ENCODE data around the gene GUCY2F.

DNA sequence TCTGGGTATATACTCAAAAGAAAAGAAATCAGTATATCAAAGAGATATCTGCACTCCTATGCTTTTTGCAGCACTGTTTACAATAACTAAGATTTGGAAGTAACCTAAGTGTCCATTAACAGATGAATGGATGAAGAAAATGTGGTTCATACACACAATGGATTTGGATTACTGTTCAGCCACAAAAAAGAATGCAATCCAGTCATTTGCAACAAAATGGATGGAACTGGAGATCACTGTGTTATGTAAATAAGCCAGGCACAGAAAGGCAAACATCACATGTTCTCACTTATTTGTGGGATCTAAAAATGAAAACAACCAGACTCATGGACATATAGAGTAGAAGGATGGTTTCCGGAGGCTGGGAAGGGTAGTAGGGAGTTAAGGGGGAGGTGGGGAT, 37.1 kb upstream of the GUCY2F start:
- TF ChIP-seq, protein P1, sequence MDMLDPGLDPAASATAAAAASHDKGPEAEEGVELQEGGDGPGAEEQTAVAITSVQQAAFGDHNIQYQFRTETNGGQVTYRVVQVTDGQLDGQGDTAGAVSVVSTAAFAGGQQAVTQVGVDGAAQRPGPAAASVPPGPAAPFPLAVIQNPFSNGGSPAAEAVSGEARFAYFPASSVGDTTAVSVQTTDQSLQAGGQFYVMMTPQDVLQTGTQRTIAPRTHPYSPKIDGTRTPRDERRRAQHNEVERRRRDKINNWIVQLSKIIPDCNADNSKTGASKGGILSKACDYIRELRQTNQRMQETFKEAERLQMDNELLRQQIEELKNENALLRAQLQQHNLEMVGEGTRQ (CRISPR knock-in tag; IDR thresholded peaks at IDR 0.05), result no peak
- no peak for TF ChIP-seq FOXJ3 (CRISPR knock-in tag; IDR thresholded peaks at IDR 0.05; ENCODE audit: borderline replicate concordance)
- TF ChIP-seq, protein P2, sequence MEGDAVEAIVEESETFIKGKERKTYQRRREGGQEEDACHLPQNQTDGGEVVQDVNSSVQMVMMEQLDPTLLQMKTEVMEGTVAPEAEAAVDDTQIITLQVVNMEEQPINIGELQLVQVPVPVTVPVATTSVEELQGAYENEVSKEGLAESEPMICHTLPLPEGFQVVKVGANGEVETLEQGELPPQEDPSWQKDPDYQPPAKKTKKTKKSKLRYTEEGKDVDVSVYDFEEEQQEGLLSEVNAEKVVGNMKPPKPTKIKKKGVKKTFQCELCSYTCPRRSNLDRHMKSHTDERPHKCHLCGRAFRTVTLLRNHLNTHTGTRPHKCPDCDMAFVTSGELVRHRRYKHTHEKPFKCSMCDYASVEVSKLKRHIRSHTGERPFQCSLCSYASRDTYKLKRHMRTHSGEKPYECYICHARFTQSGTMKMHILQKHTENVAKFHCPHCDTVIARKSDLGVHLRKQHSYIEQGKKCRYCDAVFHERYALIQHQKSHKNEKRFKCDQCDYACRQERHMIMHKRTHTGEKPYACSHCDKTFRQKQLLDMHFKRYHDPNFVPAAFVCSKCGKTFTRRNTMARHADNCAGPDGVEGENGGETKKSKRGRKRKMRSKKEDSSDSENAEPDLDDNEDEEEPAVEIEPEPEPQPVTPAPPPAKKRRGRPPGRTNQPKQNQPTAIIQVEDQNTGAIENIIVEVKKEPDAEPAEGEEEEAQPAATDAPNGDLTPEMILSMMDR (IDR thresholded peaks at IDR 0.05), result no peak
- no peak for TF ChIP-seq E2F4 (CRISPR knock-in tag; IDR thresholded peaks at IDR 0.05; ENCODE audit: borderline replicate concordance, low read depth)
- TF ChIP-seq USF1 (CRISPR knock-in tag; IDR thresholded peaks at IDR 0.05), result no peak
- no peak for TF ChIP-seq NR1H2 (CRISPR knock-in tag; IDR thresholded peaks at IDR 0.05)
- TF ChIP-seq, protein P3, sequence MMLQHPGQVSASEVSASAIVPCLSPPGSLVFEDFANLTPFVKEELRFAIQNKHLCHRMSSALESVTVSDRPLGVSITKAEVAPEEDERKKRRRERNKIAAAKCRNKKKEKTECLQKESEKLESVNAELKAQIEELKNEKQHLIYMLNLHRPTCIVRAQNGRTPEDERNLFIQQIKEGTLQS (CRISPR knock-in tag; conservative IDR thresholded peaks at IDR 0.05), result no peak
- TF ChIP-seq, protein P4, sequence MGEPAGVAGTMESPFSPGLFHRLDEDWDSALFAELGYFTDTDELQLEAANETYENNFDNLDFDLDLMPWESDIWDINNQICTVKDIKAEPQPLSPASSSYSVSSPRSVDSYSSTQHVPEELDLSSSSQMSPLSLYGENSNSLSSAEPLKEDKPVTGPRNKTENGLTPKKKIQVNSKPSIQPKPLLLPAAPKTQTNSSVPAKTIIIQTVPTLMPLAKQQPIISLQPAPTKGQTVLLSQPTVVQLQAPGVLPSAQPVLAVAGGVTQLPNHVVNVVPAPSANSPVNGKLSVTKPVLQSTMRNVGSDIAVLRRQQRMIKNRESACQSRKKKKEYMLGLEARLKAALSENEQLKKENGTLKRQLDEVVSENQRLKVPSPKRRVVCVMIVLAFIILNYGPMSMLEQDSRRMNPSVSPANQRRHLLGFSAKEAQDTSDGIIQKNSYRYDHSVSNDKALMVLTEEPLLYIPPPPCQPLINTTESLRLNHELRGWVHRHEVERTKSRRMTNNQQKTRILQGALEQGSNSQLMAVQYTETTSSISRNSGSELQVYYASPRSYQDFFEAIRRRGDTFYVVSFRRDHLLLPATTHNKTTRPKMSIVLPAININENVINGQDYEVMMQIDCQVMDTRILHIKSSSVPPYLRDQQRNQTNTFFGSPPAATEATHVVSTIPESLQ (CRISPR knock-in tag; IDR thresholded peaks at IDR 0.05), result no peak
- no peak for TF ChIP-seq PRDM15 (CRISPR knock-in tag; IDR thresholded peaks at IDR 0.05)
- TF ChIP-seq NR2C2 (CRISPR knock-in tag; IDR thresholded peaks at IDR 0.05), result no peak
